GM10266 (cell line): ENCODE measurements around the gene PNPLA4.
A peak's percentile ranks its signal among the peaks of the same experiment; 100 is the strongest.

Source experiments
- DNase-seq: peaks from one replicate; pipeline ENCODE4 v3.0.0; 2012; ENCODE audit errors: extremely low spot score
- TF ChIP-seq, protein P1 (sequence below): IDR thresholded peaks from 2 replicates; pipeline ENCODE4 v1.5.1; 2012; ENCODE audit warnings: mild to moderate bottlenecking, low read depth; ENCODE audit not compliant: control insufficient read depth, insufficient read depth; ENCODE audit errors: missing control alignments

PNPLA4 gene

GRCh38 chrX:7925867-7926472, 1.2 kb downstream of the PNPLA4 start:
- TF ChIP-seq, protein P1, sequence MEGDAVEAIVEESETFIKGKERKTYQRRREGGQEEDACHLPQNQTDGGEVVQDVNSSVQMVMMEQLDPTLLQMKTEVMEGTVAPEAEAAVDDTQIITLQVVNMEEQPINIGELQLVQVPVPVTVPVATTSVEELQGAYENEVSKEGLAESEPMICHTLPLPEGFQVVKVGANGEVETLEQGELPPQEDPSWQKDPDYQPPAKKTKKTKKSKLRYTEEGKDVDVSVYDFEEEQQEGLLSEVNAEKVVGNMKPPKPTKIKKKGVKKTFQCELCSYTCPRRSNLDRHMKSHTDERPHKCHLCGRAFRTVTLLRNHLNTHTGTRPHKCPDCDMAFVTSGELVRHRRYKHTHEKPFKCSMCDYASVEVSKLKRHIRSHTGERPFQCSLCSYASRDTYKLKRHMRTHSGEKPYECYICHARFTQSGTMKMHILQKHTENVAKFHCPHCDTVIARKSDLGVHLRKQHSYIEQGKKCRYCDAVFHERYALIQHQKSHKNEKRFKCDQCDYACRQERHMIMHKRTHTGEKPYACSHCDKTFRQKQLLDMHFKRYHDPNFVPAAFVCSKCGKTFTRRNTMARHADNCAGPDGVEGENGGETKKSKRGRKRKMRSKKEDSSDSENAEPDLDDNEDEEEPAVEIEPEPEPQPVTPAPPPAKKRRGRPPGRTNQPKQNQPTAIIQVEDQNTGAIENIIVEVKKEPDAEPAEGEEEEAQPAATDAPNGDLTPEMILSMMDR = peak; percentile 66
- DNase-seq = peak; percentile 41

GRCh38 chrX:7921750-7922149, 5.5 kb downstream of the PNPLA4 start:
- no peak for DNase-seq
- TF ChIP-seq, protein P1 = no peak

DNA sequence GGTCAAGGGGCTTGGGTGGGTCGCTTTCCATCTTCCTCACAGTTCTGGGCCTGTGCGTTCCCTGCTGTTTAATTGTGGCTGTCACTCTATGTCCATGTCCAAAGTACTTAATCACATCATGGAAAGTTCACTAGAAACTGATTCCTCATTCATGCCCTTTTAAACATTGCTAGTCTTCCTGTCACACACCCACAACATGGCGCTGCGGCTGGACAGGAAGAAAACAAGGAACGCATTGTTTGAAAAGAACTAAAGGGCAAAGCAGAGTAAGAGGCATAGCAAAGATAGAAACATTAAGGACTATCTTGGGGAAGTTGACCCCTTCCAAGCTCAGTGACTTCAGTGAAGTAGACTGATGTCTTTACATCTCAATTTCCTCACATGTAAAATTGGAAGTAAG, 18.4 kb downstream of the PNPLA4 start:
- no peak for DNase-seq
- TF ChIP-seq, protein P1 = no peak

DNA sequence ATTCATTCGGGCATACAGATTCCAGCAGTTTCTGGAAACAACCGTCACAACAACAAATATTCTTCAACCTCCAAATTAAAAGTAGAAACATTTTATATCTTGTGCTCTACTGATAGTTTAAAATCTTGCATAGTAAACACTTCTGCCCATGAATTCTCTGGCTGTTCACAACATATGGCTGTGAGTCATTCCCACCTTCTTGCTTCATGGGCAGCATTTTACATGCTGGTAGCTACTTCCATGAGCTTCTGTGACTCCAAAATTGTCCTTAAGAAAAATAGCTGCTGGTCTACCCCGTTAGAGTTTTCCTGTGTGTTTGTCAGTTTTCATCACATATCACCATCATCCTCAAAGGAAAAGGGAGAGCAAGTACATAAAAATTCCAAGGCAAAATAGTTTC, 22.7 kb downstream of the PNPLA4 start:
- DNase-seq = no peak
- TF ChIP-seq, protein P1 = no peak

GRCh38 chrX:7891928-7892327, 35.3 kb downstream of the PNPLA4 start:
- TF ChIP-seq, protein P1 = no peak

DNA sequence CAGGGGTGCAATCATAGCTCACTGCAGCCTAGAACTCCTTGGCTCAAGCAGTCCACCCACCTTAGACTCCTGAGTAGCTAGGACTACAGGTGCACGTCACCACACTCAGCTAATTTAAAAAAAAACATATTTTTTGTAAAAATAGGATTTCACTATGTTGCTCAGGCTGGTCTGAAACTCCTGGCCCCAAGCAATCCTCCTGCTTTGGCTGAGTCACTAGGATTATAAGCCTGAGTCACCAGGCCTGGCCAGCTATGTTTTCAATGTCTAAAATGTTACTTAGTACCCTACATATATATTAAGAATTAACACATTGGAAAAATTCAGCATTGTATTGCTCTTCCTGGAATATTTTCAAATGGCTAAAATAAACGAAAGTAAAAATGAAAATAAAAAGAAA, 37.5 kb downstream of the PNPLA4 start:
- TF ChIP-seq, protein P1 = no peak
- DNase-seq = no peak

More at GRCh38 chrX:7891928-7892327, 35.3 kb downstream of the PNPLA4 start:
- no peak for DNase-seq

- TF ChIP-seq, protein P1 = no peak
Measured at GRCh38 chrX:7889135-7889534, 38.1 kb downstream of the PNPLA4 start.

More at GRCh38 chrX:7889135-7889534, 38.1 kb downstream of the PNPLA4 start:
- no peak for DNase-seq
